Right renal cortex interstitium (tissue), 3 donors: ENCODE results near the gene PPP1R15B. TPM values are rescaled to one million over a fixed set of nuclear protein-coding genes. Genes with fewer than 3 reads are reported as not detected.

ENCODE experiments used
- DNase-seq, 3 donors: peaks; one replicate each; pipeline ENCODE4 v3.0.0-alpha.2; 2013; ENCODE audit warnings: low read depth in 3 of 3, low spot score in 2 of 3
- polyA plus RNA-seq, 3 donors: library from polyadenylated mRNA; unstranded; fragments of 120-200 nt; gene quantifications; one replicate each; pipeline ENCODE4 v1.2.1, GENCODE V29; 2013; ENCODE audit not compliant: insufficient read length in 3 of 3

The PPP1R15B gene
- polyA plus RNA-seq, 3 donors, result 39.7 to 43.2 (median 39.7) TPM

DNA sequence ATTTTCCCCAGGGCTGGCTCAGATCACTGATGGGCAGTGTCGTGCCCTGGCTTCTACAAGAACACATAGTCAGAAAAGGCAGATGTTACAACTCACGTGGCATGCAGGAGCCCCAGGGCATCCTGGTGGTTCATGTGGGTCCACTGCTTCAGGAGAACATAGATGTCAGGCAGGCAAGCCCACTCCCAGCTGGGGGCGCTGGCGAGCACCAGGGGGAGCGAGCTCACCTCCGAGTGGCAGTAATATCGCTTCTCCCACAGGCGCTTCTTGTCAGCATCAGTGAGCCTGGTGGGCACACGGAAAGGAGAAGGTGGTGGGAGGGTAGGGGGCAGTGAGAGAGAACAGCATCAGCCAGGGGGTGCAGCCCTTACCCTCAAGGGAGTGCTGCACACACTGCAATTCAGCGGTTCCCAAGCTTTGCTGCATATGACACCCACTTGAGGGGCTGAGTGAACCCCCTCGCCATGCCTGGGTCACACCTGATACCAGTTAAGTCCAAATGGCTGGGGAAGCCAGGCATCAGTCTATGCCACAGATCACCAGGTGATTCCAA, 34.3 kb upstream of the PPP1R15B start:
- DNase-seq, result no peak

DNA sequence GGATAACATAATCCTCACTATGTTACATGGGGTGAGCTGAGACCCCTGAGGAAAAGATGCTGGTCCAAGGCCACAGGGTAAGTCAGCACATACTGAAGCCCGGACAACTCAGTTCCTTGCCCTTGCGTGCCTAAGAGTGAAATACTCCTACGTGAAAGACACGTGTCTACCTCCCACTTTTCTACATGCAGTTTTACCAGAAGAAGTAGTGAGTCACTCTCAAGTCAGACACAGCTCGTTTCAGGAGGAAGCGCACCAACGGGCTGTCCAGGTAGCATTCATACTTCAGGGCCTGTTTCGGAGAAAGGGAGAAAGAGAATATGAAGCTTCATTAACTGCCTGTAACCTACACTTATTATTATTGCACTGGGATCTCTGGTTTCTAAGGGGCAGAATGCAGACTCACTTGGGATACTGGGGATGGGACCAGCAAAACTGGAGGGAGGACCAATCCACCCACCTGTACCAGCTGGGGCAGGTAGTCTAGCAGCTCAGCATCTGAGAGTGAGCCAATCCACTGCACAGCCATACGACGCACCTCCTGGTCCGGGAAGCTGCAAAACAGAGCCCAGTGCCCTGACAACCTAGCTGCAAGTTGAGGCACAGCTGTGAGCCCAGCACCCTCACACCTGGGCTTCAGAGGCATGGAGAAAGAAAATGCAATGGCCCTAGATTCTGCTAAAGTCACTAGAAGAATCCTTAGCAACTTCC, 32.4 kb upstream of the PPP1R15B start:
- DNase-seq, result no peak

DNA sequence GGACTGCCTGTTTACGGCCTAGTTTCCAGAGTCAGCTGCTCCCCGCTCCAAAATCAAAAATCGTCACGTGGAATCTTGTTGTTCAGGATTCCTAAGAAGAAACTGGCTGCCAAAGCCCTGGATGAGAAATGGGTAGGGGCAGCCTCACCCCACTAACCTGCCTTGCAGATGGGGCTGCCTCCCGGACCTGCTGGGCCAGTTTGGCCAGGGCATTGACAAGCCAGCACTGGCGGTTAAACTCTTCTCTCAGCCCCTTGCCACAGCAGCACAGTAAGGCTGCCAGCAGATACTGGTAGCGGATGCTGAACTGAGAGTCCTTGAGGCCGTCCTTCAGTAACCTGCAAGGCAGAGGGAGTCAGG, 31.6 kb upstream of the PPP1R15B start:
- no peak for DNase-seq

DNA sequence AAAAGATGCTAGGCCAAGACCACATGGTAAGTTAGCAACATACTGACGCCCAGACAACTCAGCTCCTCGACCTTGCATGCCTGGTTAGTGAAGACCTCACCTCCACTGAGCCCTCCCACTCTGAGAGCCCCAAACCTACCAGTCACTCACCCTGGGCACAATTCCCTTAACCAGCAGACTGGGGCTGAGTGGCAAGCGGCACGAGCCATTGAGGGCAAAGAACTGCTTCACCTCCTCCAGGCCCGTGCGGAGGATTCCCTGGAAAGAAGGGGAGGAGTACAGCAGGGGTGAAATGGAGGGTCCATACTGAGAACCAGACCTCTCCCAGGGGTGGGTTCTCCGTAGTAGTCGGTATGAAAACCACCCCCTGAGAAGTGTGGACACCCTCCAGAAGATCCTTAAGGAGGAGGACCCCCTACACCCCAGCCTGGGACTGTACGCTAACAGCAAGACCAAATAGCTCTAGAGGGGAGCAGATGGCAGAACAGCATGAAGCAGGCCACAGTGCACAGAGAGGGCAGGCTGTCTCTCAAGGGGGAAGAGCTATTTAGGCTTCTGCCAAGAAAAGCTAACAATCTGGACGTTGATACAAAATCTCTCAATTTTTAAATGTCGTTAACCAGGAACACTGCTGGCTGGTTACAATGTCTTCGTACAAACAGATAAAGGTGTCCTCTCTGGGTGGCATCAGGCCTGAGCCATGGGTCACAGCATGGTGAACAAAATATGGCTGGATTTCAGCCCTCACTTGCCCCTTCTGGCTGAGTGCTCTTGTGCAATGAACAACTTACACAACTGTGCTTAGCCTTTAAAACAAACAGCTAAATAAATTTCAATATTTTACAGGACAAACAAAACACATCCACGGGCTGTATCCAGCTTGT, 31.0 kb upstream of the PPP1R15B start:
- DNase-seq, result no peak

DNA sequence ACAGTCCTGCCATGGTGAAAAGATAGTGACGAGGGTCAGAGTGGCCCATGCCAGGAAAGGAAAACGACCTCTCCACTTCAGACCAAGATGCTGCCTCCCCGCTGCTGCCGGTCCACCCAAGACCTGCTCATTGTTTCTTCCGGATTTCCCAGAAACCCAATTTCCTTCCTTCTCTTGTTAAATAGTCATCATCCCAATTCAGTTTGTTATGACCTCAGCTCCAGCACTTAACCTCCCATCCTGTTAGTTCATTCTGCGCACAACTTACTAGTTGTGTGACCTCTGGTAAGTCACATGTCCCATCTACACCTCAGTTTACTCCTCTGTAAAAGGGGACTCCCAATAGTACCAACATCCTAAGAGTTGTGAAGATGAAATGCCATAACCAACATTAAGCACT, 29.9 kb upstream of the PPP1R15B start:
- DNase-seq, result no peak

DNA sequence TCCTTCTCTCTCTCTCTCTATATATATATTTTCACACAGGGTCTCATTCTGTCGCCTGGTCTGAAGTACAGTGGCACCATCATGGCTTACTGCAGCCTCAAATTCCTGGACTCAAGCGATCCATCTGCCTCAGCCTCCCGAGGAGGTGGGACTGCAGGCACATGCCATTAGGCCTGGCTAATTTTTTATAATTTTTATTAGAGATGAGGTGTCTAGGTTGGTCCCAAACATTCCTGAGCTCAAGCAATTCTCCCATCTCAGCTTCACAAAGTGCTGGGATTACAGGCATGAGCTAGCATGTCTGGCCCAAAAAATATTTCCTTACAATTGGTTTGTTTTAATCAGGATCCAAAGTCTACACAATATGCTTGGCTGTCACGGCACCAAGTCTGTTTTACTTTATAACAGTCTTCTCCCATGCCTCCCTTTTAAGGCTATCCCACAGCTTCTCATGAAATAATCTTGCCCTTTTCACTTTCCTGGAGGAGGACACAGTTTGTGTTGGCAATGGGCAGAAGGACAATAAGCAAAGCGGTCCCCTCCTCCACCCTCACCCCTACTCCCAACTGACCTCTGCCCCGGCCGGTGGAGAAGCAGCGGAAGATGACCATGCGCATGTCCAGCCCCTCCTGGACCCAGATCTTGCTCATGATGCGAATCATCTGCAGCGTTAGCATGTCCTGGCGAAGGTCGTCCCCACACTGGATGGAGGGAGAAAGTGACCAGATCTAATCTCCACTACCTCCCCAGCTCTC, 28.2 kb upstream of the PPP1R15B start:
- DNase-seq, result no peak

DNA sequence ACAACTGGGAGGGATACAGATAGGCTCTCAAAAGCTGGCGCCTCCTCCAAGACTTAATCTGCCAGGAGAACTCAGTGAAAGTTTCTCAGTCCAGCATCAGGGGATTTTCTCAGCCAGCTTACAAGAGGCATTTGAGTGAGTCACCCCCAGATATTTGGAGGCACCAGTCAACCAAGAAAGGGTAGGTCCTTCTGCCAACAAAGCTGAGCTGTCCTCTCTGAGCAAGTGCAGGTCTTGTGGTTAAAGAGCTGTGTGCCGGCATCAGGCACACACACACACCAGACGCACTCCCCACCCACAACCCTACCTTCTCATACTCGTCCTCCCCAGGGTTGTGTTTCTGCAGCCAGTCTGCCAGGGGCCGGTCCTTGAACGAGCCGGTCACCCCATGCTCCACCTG, 27.0 kb upstream of the PPP1R15B start:
- no peak for DNase-seq

DNA sequence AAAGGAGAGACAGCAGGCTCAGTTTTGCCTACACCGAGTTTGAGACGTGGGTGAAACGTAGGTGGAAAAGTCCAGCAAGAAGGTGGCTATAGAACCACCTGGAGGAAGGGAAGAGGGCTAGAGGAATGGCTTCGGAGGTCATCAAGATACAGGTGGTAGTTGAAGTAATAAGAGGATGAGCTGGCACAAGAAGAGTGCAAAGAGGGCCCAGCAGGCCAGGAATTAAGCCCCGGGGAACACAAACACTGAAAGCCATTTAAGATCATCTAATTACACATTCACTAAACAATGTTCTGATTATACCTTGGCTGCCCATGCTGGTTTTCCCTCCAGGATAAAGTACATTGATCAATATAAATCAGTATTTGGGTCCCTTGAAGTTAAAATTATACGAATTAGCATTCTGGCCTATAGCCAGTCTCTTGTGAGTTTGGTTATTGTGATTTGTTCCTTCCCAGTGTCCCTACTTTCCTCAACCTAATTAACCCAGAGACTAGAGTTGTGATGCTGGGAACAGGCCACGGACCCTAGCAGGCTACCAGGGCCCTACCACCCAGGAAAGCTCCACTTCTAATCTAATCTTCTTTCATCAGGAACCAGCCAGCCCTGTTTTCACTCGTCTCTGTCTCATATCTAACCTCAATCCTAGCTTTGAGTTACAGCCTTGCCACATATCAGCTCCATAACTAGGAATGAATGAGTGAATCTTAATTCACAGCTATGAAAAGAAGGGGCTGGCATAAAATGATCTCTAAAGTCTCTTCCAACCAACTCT, 26.4 kb upstream of the PPP1R15B start:
- DNase-seq, result no peak

DNA sequence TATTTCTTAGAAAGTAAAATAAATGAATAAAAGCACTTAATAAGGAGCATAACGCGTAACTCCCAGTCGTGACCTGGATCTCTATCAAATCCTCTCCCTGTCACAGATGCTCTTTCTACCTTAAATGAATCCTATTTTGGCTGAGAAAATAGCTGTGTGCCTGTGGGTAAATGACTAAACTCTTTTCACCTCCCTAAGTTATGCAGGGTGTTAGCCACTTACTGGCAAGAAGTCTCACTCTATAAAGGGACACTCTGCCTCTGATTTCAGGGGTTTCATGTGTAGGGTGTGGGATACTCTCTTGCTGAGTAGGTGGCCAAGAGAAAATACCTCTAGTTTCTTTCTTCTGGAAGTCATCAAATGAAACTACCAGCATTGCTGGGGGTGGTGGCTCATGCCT, 24.3 kb upstream of the PPP1R15B start:
- DNase-seq, result no peak

DNA sequence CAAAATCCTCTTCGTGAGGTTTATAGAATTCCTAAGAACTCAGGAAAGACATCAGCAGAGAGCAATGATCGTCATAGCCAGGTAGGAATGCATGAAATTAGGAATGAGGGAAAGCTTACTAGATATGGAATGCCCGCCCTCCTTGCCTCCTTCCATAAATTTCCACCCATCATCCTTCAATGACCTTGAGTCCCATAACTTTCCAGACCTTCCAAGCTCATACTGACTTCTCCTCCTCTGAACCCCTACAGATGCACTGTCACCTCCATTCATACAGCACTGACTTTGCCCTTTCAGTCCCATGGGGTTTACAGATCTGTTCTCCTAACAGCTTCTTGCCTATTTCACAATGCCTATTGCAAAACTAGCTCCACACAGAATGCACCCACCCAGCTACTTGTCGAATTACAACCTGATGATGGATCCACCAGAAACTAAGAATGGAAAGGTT, 23.8 kb upstream of the PPP1R15B start:
- no peak for DNase-seq

DNA sequence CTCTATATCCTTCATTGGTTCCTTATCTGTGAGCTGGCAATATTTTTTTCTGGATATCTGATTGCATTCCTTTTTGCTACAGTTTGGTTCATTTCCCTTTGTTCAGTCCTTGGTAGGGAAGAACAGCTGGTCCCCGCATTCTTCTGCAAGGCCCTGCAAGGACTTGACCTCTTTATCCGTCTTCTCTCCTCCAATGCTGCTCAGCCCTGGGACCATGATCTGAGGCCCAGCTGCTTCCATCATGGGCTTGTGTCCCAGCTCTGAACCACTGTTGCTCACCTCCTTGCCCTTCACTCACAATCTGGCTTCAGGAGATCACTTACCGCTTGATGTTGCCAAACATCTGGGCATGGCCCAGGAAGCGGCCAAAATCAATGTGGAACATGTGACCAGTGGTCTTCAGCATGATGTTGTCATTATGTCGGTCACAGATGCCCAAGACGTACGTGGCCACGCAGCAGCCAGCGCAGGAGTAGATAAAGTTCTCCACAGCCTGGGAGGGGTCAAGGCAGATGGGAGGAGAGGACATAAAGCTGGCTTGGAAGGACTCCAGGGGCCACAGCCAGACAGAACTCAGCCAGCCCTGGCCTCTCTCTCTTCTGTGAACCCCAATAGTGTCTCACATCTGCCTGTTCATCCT, 22.6 kb upstream of the PPP1R15B start:
- DNase-seq, result no peak

DNA sequence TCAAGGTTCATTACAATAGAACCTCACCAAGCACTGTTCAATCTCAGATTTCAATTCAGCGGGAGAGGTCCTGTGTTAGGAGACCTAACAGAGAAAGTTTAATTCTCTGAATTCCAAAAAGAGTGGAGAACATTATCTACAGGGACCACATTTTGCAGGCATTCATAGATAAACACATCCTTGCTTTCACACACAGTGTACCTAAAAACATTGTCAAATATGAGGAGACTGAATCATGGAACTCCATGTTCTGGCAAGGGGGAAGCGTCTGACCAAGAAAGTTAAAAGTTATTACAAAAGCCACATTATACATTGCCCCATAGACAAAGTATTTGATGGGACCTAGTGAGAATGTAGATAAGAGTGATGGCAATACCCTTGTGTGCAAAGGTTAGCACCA, 21.1 kb upstream of the PPP1R15B start:
- no peak for DNase-seq

DNA sequence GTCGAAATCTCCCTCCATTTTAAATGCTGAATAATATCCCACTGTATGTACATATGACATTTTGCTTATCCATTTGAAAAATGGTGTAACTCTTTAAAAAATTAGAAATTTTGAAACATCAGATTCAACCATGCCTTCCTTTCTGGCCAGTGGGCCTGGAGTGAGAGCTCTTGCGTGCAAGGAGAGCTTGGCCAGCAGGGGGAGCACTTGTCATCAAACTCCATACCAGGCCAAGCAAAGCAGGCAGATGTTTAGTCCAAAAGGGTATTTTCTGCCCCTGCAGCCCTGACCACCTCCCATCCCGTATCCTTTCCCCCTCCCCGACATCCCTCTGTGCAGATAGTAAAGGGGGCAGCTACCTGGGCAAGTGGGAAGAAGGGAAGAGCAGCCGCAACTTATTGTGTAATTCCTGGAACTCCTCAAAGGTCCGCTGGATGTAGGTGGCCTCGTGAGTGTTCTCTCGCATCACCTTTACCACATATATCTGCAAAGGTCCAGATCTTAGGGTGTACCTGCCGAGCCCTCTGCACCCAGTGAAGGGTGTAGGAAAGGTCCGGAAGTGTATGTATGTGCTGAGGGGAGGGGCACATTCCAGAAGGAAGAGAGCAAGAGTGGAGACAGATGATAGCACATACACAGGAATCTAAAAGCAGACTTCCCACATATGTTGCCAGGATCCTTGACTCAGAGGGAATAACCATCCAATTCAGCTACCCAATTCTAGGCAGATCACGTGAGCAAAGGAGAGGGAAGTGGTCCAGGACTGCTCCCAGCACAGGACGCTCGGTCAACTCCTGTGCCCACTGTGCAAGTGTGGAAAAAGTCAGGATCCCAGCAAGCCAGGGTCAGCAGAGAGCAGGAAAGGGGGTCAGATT, 19.9 kb upstream of the PPP1R15B start:
- peak in 2 of 3 donors; percentile 45 to 55 for DNase-seq

DNA sequence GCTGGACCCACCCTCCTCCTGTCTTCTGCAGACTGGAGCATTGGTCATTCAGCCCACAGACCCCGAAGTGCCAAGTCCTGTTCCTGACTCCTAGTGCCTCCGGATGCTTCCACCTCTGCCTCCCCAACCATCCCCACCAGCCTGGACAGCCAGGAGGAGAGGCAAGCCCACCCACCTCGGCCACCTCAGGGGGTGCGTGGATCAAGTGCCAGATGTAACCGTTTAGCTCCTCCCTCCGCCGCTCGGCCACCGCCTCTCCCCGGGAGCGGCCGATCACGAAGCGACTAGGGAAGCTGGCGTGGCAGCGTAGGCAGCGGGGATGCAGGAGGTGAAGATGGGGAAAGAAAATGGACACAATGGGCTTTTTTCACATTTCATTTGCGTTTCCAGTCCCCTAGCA, 18.1 kb upstream of the PPP1R15B start:
- DNase-seq, result no peak

DNA sequence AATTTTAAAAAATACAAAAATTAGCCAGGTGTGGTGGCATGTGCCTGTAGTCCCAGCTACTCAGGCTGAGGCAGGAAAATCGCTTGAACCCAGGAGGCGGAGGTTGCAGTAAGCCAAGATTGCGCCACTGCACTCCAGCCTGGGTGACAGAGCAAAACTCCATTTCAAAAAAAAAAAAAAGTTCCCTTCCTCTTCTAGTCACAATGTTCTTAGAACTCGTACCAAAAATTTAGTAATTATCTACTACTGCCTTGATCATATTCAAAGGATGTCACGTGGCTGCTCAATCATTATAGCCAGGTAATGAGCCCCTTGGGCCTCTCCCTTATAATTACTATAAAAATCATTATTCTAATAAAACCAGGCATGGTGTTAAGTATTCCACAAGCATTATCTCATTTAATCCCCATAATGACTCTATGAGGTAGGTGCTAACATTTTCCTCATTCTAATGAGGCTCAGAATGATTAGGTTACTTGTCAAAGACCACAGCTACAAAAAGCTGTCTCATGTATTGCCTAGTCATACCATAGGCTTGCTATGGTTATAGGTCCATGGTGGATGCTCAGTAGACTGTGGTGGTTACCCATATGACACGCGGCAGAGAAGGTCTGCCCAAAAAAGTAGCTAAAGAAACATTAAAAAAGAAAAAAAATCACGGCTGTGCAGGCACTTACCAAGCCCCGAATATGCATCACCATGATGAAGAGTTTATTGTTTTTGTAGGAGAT, 15.5 kb upstream of the PPP1R15B start:
- DNase-seq, result no peak

DNA sequence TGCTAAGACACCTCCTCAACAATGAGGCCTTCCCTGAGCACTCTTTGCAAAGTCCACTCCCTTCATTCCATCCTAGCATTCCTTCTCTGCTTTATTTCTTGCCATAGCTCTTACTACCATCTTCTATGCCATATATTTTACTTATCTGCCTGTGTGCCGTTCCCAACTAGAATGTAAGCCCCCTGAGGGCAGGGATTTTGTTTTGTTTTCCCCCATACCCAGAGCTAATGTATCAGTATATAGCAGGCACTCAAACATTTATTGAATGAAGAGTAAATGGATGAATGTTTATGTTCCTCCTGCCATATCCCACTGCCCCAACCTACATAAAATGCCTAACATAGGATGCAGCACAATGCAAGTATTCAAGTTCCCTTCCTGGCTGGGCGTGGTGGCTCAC, 14.9 kb upstream of the PPP1R15B start:
- no peak for DNase-seq

DNA sequence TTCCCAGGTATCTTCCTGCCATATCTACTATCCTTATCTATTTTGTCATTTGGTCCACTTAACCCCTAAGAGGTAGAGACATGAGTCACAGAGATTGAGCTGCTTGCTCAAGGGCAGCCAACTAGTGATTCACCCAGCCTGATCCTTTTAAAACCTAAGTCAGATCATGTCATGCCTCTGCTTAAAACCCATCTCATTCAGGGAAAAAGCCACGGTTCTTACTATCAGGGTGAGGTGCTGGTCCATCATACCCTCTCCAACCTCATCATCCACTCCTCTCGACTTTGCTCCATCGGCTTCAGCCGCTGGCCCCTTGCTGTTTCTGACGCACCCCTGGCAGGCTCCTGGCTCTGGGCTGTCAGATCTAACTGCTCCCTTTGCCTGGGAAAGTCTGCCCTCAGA, 14.4 kb upstream of the PPP1R15B start:
- no peak for DNase-seq

DNA sequence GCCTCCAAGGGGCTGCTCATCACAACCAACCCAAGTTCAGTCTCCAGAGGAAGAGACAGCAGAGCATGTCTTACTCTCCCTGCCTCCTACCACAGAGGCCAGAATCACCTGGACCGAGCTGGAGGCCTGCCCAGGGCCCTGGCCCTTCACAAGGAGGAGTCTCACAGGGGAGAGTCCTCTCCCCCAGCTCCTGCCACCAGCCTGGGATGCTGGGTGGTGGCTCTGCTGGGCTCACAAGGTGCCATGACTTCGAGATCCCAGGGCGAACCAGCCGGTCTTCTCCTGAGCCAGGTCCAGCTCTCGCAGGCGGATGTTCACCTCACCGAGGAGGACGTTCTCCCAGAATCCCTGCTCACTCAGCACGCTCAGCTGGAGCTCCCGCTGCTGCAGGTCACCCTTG, 13.0 kb upstream of the PPP1R15B start:
- DNase-seq, result no peak
